Neuronal stem cell (in vitro differentiated cells): ENCODE results near the gene PDK1.
"Not testable (repeated sequence)": the region's sequence is repeated elsewhere in the genome, so short reads cannot be mapped to it uniquely, and the experiment has no call there.

Experiments
- DNase-seq: peaks from one replicate; pipeline ENCODE4 v3.0.0-alpha.2; 2013; ENCODE audit warnings: low spot score
- H2AFZ ChIP-seq: one replicate; pipeline ENCODE4 v1.6.1; 2013; ENCODE audit warnings: mild to moderate bottlenecking, low read length, inconsistent platforms
- H2AK5ac ChIP-seq: 2 replicates; pipeline ENCODE4 v1.6.1; 2013; ENCODE audit warnings: low read depth, mild to moderate bottlenecking, inconsistent platforms, low read length, moderate library complexity, mixed read lengths
- H2BK120ac ChIP-seq: 2 replicates; pipeline ENCODE4 v1.6.1; 2013; ENCODE audit warnings: low read depth, mild to moderate bottlenecking, inconsistent platforms, low read length, moderate library complexity, mixed read lengths
- H2BK12ac ChIP-seq: one replicate; pipeline ENCODE4 v1.6.1; 2013; ENCODE audit warnings: low read length, inconsistent platforms
- H2BK15ac ChIP-seq: 2 replicates; pipeline ENCODE4 v1.6.1; 2013; ENCODE audit warnings: mild to moderate bottlenecking, low read length, inconsistent platforms, mixed read lengths
- H2BK5ac ChIP-seq: one replicate; pipeline ENCODE4 v1.6.1; 2013; ENCODE audit warnings: inconsistent platforms, mild to moderate bottlenecking, low read length, moderate library complexity
- H3K14ac ChIP-seq: one replicate; pipeline ENCODE4 v1.6.1; 2013; ENCODE audit warnings: low read length, inconsistent platforms
- H3K18ac ChIP-seq: 2 replicates; pipeline ENCODE4 v1.6.1; 2013; ENCODE audit warnings: low read length, inconsistent platforms
- H3K23ac ChIP-seq: 2 replicates; pipeline ENCODE4 v1.6.1; 2013; ENCODE audit warnings: low read depth, mild to moderate bottlenecking, mixed read lengths, low read length, inconsistent platforms; ENCODE audit not compliant: poor library complexity
- H3K27ac ChIP-seq: replicated peaks from 3 replicates; pipeline ENCODE4 v1.5.1; 2013; ENCODE audit warnings: low read length, inconsistent platforms
- H3K27me3 ChIP-seq, 3 experiments: 2 replicates each; pipeline ENCODE4 v1.6.1; 2013; ENCODE audit warnings: low read length in 3 of 3, mild to moderate bottlenecking in 2 of 3, inconsistent platforms in 1 of 3, low read depth in 1 of 3, mixed read lengths in 1 of 3, moderate library complexity in 1 of 3; ENCODE audit not compliant: control insufficient read depth in 3 of 3, insufficient read depth in 3 of 3
- H3K36me3 ChIP-seq, 2 donors: replicated peaks in 1 of 2; 2 replicates each; pipeline ENCODE4 v1.6.1; 2013; ENCODE audit warnings: low read length in 2 of 2; ENCODE audit not compliant: control insufficient read depth in 2 of 2, insufficient read depth in 2 of 2
- H3K4ac ChIP-seq: 2 replicates; pipeline ENCODE4 v1.6.1; 2013; ENCODE audit warnings: inconsistent platforms, mild to moderate bottlenecking, low read length, moderate library complexity
- H3K4me1 ChIP-seq, 2 donors: 1 replicate in 1 of 2; 2 replicates in 1 of 2; pipeline ENCODE4 v1.6.1; 2013; ENCODE audit warnings: low read length in 2 of 2, low read depth in 1 of 2; ENCODE audit not compliant: control insufficient read depth in 2 of 2, insufficient read depth in 1 of 2
- H3K4me2 ChIP-seq: one replicate; pipeline ENCODE4 v1.6.1; 2013; ENCODE audit warnings: mild to moderate bottlenecking, low read length, inconsistent platforms; ENCODE audit not compliant: insufficient read depth, poor library complexity, severe bottlenecking
- H3K4me3 ChIP-seq, 2 donors: 2 replicates each; pipeline ENCODE4 v1.5.1; 2013; ENCODE audit warnings: low read length in 2 of 2, mild to moderate bottlenecking in 2 of 2, inconsistent platforms in 1 of 2, moderate library complexity in 1 of 2
- H3K79me1 ChIP-seq: one replicate; pipeline ENCODE4 v1.6.1; 2013; ENCODE audit warnings: low read depth, mild to moderate bottlenecking, inconsistent platforms, low read length, moderate library complexity
- H3K9ac ChIP-seq: one replicate; pipeline ENCODE4 v1.6.1; 2013; ENCODE audit warnings: mild to moderate bottlenecking, low read depth, low read length, inconsistent platforms; ENCODE audit not compliant: poor library complexity
- H3K9me3 ChIP-seq, 2 donors: replicated peaks in 1 of 2; 2 replicates each; pipeline versions ENCODE3 to v1.6.1; 2013; ENCODE audit warnings: low read length in 2 of 2, mild to moderate bottlenecking in 2 of 2, inconsistent platforms in 1 of 2, low read depth in 1 of 2, mixed read lengths in 1 of 2, moderate library complexity in 1 of 2; ENCODE audit not compliant: control insufficient read depth in 2 of 2, insufficient read depth in 1 of 2
- H4K8ac ChIP-seq: one replicate; pipeline ENCODE4 v1.6.1; 2013; ENCODE audit warnings: low read depth, mild to moderate bottlenecking, inconsistent platforms, low read length, moderate library complexity
- H4K91ac ChIP-seq: one replicate; pipeline ENCODE4 v1.6.1; 2013; ENCODE audit warnings: low read length, low read depth, mild to moderate bottlenecking, inconsistent platforms; ENCODE audit not compliant: poor library complexity
- WGBS, 2 donors: extraction: QIAGEN DNeasy Blood & Tissue Kit; methylation state at CpG; one replicate each; pipeline ENCODE4 v1.1.7; 2013; ENCODE audit warnings: missing lambda C conversion rate in 2 of 2, mixed read lengths in 1 of 2; ENCODE audit not compliant: insufficient read length in 2 of 2, insufficient replicate concordance in 1 of 2; ENCODE audit errors: extremely low coverage in 2 of 2; 5-methylcytosine and 5-hydroxymethylcytosine counted together

Gene PDK1

GRCh38 chr2:172580544-172580943 lies 24.7 kb downstream of the PDK1 start:
- H3K9ac ChIP-seq, result no peak overlapping the region
- H2BK15ac ChIP-seq, result no peak overlapping the region
- H2BK120ac ChIP-seq, result no peak overlapping the region
- no peak overlapping the region for H3K23ac ChIP-seq
- no peak overlapping the region for H3K4ac ChIP-seq
- peaks cover 0 to 29% of the 10 kb centered on the region in 2 donors for H3K9me3 ChIP-seq
- DNase-seq, result no peak
- H4K8ac ChIP-seq, result no peak overlapping the region
- no peaks in the 10 kb centered on the region for H3K4me1 ChIP-seq
- no peaks in the 10 kb centered on the region for H3K79me1 ChIP-seq
- H2BK5ac ChIP-seq, result no peak overlapping the region
- H3K4me3 ChIP-seq, result no peak overlapping the region
- H4K91ac ChIP-seq, result no peak overlapping the region
- H3K27me3 ChIP-seq, result no peaks in the 10 kb centered on the region
- no peak overlapping the region for H2AFZ ChIP-seq
- H2AK5ac ChIP-seq, result no peak overlapping the region
- H3K18ac ChIP-seq, result no peak overlapping the region
- no peak overlapping the region for H3K4me2 ChIP-seq
- no peak overlapping the region for H3K27ac ChIP-seq
- H2BK12ac ChIP-seq, result no peak overlapping the region
- peaks cover 0 to 19% of the 10 kb centered on the region in 2 donors for H3K36me3 ChIP-seq
- no peak overlapping the region for H3K14ac ChIP-seq

DNA sequence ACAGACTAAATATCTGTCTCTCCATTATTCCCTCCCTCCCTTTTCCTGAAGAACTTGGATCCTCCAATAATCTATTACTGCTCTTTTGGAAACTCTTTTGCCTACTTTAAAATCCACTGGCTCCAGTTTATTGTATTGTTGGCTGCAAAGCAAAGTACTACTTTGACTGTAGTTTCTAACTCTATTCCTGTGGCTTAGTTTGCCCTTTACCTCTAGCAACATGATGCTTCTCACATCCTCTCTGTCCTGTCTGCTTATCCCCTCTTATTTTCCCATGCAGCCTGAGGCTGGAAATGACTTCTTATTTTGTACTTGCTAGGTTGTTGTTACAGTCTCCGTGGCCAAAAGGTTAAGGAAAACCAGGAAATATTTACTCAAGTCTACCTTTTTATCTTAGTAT lies 26.8 kb downstream of the PDK1 start:
- no peak overlapping the region for H3K27ac ChIP-seq
- no peak overlapping the region for H3K4me2 ChIP-seq
- H3K4me1 ChIP-seq, result no peaks in the 10 kb centered on the region
- H3K79me1 ChIP-seq, result no peaks in the 10 kb centered on the region
- H3K18ac ChIP-seq, result no peak overlapping the region
- no peak overlapping the region for H3K23ac ChIP-seq
- DNase-seq, result no peak
- no peak overlapping the region for H2BK15ac ChIP-seq
- no peak overlapping the region for H3K9ac ChIP-seq
- H3K36me3 ChIP-seq, result peaks cover 0 to 32% of the 10 kb centered on the region in 2 donors
- H2BK120ac ChIP-seq, result no peak overlapping the region
- no CpG with 5 or more reads among the region's 1 CpG for WGBS, 2 donors
- no peak overlapping the region for H2AFZ ChIP-seq
- no peak overlapping the region for H4K91ac ChIP-seq
- no peaks in the 10 kb centered on the region for H3K27me3 ChIP-seq
- no peak overlapping the region for H2BK12ac ChIP-seq
- H4K8ac ChIP-seq, result no peak overlapping the region
- H3K4ac ChIP-seq, result no peak overlapping the region
- peaks cover 0 to 26% of the 10 kb centered on the region in 2 donors for H3K9me3 ChIP-seq
- H2BK5ac ChIP-seq, result no peak overlapping the region
- H2AK5ac ChIP-seq, result no peak overlapping the region
- no peak overlapping the region for H3K14ac ChIP-seq
- H3K4me3 ChIP-seq, result no peak overlapping the region

DNA sequence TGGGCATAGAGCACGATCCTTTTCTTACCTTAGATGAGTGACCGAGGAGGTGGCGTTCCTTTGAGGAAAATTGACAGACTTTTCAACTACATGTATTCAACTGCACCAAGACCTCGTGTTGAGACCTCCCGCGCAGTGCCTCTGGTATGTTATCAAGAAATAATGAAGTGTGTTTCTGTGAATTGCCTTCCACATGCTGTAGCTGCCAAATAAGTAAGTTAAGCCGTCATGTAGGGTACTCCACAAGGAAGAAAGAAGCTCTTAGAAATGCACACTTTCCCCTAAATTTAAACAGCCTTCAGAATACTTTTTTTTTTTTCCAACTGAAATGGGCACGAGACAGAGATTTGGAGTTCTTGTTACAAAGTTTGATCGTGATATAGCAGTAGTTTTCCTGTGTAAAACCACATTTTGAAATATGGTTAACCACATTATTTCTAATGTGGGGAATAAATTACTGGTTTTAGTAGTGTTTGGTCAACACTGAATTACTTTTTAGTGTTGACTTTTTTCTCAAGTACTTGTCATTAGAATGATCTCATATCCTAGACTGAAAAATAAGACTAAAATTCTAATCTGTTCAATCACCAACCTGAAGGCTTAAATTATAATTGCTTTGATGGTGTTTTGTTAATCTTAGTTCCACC lies 30.5 kb downstream of the PDK1 start:
- no peaks in the 10 kb centered on the region for H3K4me1 ChIP-seq
- H2BK15ac ChIP-seq, result no peak overlapping the region
- H3K14ac ChIP-seq, result no peak overlapping the region
- H3K36me3 ChIP-seq, result peaks cover 0 to 46% of the 10 kb centered on the region in 2 donors
- no peak overlapping the region for H3K4me2 ChIP-seq
- H3K27ac ChIP-seq, result no peak overlapping the region
- no peak overlapping the region for H3K18ac ChIP-seq
- H3K9ac ChIP-seq, result no peak overlapping the region
- no peak overlapping the region for H4K8ac ChIP-seq
- no peak overlapping the region for H4K91ac ChIP-seq
- WGBS, 2 donors, result no CpG with 5 or more reads among the region's 9 CpGs
- no peak overlapping the region for H3K4ac ChIP-seq
- DNase-seq, result no peak
- no peak overlapping the region for H2AFZ ChIP-seq
- no peak overlapping the region for H2BK5ac ChIP-seq
- no peak overlapping the region for H2BK120ac ChIP-seq
- H2AK5ac ChIP-seq, result no peak overlapping the region
- no peak overlapping the region for H3K23ac ChIP-seq
- H3K79me1 ChIP-seq, result no peaks in the 10 kb centered on the region
- H3K9me3 ChIP-seq, result peaks cover 0 to 2% of the 10 kb centered on the region in 2 donors
- no peaks in the 10 kb centered on the region for H3K27me3 ChIP-seq
- H2BK12ac ChIP-seq, result no peak overlapping the region
- no peak overlapping the region for H3K4me3 ChIP-seq

GRCh38 chr2:172587231-172587630 lies 31.3 kb downstream of the PDK1 start:
- H3K14ac ChIP-seq, H2BK12ac ChIP-seq, H3K27me3 ChIP-seq, H2BK5ac ChIP-seq, H3K4me3 ChIP-seq, H3K18ac ChIP-seq, H3K9ac ChIP-seq, H3K27ac ChIP-seq, H3K9me3 ChIP-seq, H2AFZ ChIP-seq, H2BK120ac ChIP-seq, H3K4me1 ChIP-seq, H2BK15ac ChIP-seq, H3K79me1 ChIP-seq, H3K23ac ChIP-seq, DNase-seq, H2AK5ac ChIP-seq, H4K91ac ChIP-seq, H4K8ac ChIP-seq, H3K4me2 ChIP-seq, H3K4ac ChIP-seq: not testable (repeated sequence)
- no CpG with 5 or more reads among the region's 9 CpGs for WGBS, 2 donors
- H3K36me3 ChIP-seq, result peaks cover 0 to 39% of the 10 kb centered on the region in 2 donors
